DOHH2 (cell line): Measurements from ENCODE around the gene MYEOV.

Experiments
- EZH2phosphoT487 ChIP-seq: fragments of 200-600 bp; sonication (generic); IDR thresholded peaks from 2 replicates; pipeline ENCODE4 v1.6.1; 2017; ENCODE audit warnings: borderline replicate concordance, mild to moderate bottlenecking, antibody characterized with exemption, low read length, moderate library complexity, mixed read lengths
- TF ChIP-seq, protein P1 (sequence below): fragments of 200-600 bp; sonication (generic); IDR thresholded peaks from one replicate; pipeline ENCODE4 v1.5.1; 2014; ENCODE audit warnings: antibody characterized with exemption, mild to moderate bottlenecking, low read depth, low read length; ENCODE audit not compliant: poor library complexity, severe bottlenecking

DNA sequence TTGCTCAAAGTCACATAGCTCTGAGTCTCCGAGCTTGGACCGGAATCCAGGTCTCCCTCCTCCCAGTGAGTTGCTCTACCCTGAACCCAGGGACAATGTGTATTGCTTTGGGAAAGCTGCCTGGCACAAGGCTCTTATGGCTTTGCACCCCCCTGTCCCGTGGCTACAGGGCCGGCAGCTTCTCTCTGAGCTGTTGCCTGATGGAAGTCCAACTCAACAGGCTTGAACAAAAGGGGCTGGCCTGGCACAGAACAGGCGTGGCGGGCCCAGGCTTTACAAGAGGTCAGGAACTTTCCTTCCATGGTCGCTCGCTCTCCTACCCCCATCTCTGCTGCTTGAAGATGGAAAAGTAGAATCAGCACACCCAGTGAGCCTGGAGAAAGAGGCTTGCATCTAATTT is 34.3 kb downstream of the MYEOV start:
- TF ChIP-seq EZH2phosphoT487: no peak
- TF ChIP-seq, protein P1, sequence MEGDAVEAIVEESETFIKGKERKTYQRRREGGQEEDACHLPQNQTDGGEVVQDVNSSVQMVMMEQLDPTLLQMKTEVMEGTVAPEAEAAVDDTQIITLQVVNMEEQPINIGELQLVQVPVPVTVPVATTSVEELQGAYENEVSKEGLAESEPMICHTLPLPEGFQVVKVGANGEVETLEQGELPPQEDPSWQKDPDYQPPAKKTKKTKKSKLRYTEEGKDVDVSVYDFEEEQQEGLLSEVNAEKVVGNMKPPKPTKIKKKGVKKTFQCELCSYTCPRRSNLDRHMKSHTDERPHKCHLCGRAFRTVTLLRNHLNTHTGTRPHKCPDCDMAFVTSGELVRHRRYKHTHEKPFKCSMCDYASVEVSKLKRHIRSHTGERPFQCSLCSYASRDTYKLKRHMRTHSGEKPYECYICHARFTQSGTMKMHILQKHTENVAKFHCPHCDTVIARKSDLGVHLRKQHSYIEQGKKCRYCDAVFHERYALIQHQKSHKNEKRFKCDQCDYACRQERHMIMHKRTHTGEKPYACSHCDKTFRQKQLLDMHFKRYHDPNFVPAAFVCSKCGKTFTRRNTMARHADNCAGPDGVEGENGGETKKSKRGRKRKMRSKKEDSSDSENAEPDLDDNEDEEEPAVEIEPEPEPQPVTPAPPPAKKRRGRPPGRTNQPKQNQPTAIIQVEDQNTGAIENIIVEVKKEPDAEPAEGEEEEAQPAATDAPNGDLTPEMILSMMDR: no peak
